HuH-7 (cell line): ENCODE results near the gene LRMDA.

Source experiments
- DNase-seq: peaks from one replicate; pipeline ENCODE4 v3.0.0; 2011; ENCODE audit warnings: low spot score

LRMDA gene

DNA sequence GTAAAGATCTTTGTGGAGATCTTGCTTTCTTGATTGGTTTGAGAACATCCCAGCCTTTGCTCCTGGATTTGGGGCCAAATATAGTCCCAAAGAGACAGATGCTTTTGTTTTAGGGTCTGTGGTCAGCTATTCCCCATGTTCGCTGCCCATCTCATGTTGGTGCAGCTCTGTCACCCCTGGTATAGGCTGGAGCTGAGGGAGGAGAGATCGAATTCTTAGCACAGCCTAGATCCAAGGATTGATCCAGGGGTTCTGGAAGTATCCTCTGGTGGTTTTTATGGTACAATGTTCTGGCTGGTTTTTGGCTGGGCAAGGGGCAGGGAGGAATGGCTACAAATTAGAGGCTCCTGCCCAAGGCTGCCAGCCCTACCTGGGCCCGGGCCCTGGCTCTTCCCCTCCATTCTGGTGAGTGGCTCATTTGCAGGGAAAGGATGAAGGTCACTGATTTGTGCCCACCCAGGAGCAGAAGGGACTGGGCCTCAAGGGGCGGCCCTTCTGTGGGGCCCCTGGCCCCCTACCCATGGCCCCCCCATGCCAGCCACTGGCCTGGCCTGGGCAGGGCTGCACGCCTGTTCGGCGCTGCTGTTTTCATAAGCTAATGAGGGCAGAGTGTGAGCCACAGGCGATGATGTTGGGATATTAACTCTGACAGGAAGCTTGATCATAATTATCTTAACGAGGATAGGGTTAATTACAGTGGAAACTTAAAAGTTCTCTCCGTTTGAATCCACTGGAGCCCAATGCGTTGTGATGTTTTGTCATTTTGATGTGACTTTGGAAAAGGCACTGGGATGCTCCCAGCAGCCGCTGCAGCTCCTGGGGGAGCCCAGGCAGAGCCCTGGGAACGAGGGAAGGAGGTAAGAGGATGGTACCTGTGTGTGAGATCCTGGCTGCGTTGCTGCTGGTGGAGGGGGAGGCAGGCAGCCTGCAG lies 600.6 kb downstream of the LRMDA start:
- DNase-seq: no peak

DNA sequence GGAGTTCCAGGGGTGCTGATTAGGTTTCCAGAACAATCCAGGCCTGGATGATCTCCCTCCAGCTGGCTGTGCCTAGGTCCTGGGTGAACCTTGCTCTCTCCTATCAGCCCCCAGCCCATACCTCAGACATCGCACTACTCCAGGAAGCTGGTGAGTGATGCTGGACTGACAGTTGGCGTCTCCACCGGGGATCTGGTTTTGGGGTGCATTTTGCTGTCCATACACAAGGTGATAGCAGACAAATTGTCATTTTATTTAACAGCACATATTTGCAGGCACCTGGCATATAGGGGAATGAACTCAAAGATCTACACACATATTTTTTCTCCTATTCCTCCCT lies 601.2 kb downstream of the LRMDA start:
- DNase-seq: no peak

DNA sequence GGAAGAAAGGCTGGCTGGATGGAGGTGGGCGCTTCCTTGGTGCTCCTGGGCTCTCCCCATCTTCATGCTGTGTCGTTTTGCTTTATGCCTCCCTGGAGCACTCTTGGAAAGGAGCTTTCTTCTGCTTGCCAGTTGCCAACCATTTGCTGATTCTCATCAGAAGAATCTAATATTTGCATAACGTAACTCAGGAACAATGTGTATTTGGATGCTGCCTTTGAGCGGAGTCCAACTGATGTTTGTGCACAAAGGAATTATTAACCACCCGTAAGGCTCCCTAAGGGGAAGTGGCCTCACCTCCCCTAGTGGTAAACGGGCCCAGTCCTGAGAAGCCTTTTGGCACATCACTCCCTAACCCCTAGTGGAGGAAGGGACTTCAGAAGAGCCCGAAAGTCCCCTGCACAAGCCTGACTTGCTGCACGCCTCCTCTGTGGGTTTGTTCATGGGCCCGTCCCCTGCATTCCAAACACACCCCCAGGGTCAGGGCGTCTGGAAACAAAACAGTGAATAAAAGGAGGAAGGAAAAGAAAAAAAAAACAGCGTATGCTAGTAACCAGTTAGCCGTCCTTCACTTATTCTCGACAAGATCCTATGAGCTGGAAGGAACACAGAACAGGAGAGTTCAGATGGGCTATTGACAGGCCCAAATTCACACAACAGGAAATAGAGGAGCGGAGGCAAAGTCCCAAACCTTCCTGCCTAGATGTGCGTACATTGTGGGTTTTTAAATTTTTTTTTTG lies 602.2 kb downstream of the LRMDA start:
- DNase-seq: peak; percentile 64

DNA sequence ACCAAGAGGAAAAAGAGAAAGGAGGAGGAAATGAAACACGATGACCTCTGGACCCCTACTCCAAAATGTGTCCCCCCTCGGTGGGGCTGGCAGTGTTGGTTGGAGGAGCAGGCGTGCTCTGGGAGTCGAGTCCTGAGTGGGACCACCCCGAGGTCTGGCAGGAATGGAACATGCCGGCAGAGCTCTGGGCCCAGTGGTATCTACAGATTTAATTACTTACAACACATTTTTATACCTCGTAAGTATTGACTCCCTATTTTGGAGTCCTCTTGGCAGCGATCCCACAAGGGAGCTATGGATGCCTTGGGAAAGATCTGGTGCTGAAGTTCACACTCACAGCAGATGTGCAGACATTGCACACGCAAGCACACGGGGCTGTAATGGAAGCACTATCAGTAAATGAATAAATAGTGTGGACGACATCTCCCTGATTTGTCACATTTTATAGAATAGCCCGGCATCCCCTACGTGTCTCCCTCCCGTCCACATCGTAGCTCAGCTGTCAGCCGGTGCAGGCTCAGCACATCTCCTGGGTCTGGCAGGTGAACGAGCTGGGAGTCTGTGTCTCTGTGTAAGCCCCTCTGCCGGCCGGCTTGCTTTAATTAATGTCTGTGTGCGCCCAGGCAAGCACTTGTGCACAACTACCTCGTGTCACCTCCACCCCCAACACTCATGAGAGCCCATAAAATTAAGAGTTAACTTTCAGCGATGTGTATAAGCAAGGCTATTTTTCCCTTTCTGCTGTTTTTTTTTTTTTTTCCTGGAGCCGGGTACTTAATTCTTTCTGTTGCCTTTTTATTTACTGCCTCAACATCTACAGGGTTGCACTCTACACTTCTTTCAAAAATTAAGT lies 603.2 kb downstream of the LRMDA start:
- DNase-seq: no peak

DNA sequence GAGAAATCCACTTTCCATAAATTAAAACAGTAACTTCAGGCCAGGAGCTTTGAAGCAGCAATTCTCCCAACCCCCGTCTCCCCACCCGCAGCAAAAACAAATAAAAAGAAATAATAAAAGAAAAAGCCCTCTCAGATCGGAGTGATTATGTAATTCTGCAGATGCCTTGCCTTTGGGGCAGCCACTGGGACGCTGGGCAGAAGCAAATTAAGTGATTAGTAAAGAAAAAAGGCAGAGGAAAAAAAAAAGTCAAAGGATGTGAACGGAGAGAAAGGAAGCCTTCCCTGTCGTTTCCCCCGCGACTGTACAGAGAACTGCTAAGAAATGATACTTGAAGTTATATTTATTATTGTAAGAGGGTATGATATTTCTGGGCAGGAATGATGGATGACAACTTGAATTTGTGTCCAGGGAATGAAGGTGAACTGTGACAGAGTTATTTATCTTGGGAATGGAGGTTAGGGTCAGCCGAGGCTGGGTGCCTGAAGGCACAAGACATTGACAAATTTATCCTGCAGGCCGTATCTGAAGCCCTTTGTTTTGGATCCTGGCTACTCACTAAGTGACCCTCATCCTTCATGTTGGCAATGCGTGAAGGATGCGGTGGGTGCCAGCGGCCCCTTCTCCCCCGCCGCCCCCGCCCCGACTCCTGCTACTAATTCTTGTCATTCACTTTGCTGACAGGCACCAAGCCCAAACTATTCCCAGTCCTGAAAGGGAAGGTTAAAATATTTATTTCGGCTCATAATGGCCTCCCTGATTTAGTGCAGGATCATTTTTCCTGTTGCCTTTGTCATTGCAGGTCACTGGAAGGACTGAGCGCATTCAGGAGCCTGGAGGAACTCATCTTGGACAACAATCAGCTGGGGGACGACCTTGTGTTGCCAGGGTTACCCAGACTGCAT lies 604.0 kb downstream of the LRMDA start:
- DNase-seq: no peak

DNA sequence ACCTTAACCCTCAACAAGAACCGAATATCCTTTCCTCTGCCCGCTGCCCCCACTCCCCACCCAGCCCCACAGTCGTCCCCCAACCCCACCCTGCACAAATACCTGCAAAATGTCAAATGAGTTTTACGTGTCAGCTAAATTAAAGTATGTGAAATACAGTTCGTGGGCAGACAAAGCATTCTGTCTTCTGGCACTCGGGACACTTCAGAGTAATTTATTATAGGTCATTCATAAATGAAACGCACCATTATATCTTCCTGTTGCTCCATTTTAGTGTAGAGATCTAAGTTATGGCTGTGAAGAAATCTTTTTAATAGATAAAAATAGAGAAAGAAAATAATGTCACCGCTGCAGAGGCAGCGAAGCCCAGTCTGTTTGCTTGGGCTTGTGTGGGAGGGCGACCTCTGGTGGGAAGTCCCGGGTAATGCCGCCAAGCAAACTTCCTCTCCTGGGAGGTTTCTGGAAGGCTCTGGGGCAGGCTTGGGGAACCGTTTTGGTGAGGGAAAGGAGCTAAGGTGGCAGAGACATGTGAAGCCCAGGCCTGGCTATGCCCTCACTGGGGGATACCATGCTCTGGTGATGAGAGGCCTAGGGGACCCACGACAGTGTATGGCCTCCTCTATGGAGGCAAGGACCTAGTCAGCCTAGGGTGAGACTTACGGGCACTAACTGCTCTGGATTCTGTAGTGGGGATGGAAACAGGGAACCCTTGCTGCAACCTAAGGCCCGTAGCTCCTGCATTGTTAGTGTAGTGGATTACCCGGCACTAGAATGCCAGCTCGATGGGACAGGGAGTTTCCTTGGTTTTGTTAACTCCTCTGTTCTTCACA lies 604.9 kb downstream of the LRMDA start:
- DNase-seq: peak; percentile 53

DNA sequence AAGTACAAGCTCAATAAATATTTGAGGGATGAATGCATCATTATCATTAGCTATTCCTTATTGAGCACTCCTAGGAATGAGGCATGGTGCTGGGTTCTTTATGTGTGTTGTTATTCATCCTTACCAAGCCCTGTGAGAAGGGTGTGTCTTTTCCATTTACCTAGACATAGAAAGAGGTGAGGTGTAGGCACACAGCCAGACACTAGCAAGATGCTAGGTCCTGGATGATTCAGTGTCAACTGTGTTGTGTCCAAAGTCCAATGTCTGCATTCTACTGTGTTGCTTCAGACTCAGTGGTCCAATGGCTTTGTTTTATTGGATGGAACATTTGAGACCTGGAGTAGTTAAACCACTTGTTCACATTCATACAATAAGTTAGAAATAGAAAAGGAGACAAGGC lies 605.5 kb downstream of the LRMDA start:
- no peak for DNase-seq

DNA sequence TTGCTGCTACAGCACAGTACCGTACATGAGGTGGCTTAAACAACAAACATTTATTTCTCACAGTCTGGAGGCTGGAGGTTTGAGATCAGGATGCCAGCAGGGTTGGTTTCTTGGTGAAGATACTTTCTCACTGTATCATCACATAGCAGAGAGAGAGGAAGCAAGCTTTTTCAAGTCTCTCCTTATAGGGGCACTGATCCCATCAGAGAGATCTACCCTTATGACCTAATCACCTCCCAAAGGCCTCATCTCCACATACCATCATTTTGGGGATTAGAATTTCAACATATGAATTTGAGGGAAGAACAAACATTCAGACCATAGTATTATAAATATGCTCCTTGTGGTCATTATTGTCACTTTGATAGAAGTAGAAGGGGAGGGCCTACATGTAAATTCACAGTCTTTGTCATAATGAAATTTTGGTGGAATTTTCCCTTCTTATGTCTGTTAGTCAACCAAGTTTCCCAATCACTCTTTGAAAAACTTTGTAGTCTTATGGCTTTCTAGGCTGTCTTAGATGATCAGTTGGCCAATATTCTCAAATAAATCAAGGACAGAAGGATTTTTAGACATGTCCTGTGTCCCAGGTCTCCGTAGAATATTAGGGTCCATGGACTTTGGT lies 606.2 kb downstream of the LRMDA start:
- DNase-seq: no peak

DNA sequence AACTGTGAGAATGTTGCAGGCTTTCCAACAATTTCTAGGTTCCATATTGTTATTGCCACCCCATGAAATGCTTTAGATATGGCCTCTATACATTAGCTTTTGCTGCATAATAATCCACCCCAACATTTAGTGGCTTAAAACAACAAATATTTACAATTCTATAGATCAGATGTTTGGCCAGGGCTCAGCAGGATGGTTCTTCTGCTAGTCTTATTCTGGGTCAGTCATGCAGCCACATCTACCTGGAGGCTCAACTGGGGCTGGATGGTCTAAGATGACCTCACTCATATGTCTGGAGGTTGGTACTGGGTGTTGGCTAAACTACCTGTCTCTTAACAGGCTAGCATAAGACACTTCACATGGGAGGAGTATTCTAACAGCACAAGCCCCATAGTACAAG lies 607.3 kb downstream of the LRMDA start:
- no peak for DNase-seq

DNA sequence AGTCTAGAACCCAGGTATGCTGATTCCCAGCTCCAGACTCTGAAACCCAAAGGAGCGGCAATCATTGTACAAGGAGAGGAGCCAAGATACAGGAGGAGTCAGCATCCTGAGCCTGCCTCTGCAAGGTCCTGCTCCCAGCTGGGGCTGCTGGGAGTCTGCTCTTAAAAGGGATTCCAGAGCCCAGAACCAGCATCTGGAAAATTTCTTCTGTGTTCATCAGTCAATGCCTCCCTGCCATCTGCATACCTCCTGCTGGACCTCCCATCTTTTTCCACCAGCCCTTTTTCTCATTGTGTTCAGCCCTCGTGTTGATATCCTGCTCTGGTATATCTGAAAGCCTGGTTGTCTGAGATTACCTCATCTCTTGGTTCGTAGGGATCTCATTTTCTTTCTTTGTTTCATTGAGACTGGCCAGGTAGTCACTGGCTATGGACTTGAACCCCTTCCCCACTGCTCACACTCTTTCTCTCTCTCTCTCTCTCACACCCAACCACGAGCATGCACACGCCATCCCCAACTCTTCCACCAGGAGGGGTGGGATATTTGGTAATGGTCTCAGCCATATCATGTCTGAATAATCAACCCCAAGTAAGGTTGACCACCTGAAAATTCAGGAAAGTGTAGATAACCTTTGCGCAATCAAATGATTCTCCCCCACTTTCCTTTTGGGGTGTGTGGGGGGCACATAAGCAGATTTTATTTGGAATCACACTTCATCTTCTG lies 608.8 kb downstream of the LRMDA start:
- no peak for DNase-seq

DNA sequence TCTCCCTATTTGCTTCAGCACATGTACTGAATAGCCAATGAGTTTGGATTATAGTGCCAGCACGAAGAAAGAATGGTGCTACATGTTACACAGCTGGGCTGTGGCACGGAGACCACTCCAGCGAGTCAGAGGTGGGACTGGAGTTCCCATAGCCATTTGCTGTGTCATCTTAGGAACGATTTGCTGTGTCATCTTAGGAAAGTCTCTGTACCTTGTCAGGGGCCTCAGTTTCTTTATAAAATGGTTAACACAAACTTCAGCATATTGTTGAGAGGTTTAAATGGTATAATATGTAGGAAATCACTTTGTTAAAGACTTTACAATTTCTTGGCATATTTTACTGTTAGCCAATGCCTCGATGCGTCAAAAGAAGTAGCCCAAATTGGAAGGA lies 609.4 kb downstream of the LRMDA start:
- DNase-seq: no peak

DNA sequence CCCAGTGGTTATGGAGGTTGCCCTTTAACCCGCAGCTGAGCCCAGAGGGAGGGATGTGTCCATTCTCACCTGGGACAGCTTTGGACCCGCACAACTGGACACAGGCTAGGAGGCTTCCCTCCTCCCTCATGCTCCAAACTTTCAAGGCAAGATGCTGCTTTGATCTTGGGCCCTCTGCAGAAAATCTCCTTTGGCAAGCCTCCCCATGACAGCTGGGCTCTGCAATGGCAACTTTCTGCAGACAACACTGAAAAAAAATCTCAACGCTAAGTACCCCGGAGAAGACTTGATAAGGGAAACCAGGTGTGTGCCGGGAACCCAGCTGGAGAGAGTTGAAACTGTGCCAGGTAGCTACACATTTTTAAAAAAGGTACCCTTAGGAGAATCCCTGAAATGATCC lies 610.1 kb downstream of the LRMDA start:
- no peak for DNase-seq

DNA sequence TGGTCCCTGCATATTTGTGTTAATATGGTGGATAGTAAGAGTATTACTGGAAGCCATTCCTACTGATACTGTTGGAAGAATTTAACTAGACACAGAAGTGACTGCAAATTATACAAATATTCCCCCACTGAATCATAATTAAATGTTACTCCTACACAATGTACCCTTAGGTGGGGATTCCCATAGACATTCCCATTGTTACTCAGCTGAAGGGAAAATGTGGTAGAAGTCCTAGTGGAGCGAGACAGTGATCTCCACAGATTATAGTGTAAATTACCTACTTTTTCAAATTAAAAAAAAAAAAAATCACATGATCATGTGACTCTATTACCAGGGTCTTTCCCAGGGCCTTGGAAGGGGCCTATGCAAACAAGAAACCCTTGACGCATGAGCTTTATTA lies 611.8 kb downstream of the LRMDA start:
- DNase-seq: no peak

DNA sequence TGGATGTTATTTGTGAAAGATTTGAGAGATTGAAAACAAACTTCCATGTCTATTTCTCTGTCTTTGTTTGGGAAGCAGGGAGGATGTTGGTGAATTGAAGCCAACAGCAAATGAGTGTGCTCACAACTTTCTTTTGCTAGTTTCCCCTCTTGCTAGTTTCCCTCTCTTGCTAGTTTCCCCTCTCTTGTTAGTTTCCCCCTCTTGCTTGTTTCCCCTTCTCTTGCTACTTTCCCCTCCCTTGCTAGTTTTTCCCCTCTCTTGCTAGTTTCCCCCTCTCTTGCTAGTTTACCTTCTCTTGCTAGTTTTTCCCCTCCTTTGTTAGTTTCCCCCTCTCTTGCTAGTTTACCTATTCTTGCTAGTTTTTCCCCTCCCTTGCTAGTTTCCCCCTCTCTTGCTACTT lies 613.3 kb downstream of the LRMDA start:
- DNase-seq: no peak

DNA sequence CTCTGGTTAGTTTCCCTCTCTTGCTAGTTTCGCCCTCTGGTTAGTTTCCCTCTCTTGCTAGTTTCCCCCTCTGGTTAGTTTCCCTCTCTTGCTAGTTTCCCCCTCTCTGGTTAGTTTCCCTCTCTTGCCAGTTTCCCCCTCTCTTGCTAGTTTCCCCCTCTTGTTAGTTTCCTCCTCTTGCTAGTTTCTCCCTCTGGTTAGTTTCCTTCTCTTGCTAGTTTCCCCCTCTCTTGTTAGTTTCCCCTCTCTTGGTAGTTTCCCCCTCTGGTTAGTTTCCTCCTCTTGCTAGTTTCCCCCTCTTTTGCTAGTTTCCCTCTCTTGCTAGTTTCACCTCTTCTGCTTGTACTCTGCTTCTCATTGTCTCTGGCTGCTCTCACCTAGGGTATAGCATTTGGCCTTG lies 613.8 kb downstream of the LRMDA start:
- no peak for DNase-seq

DNA sequence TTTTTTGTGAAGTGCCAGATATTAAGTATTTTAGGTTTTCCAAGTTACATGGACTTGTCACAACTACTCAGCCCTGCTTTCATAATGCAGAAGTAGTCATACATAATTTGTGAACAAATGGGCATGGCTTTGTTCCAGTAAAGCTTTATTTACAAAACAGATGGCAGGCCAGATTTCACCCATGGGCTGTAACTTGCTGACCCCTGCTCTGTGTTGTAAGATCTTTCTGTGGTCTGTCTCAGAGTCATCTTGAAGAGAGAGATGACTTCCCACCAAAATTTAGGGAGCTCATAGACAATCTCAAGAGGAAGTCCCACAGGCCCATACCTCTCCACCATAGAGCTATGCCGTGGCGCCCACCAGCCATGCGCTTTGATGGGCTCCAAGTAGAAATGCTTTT lies 616.1 kb downstream of the LRMDA start:
- DNase-seq: no peak

DNA sequence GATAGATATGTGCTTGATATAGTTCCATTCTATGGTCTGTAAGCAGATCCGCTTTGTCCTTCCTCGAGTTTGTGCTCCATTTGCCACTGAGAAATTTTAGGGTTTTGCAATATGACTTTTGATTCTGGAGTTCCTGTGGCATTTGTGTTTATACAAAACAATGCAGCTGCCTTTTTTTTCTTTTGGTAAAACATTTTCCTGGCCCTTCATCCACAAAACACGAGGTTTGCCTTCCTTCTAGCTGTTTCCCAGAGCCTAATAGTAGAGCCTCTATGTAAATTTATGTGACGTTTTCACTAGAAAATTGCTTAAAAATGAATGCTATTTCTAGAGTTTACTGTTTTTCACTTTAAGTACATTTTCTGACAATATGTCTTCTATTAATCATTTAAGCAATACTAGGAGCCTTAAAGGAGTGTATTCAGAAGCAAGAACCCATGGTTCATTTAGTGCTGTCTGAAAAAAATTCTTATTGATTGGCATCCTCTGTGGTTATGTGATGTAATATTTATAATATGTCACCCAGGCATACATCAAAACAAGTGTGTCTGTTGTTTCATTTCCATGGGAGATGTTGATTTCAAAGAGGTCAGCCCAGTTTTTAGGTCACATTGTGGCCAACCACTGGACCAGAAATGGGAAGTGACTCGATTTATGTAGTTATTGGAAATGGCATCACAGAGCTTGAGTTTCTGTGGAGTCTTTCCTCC lies 618.3 kb downstream of the LRMDA start:
- DNase-seq: no peak

DNA sequence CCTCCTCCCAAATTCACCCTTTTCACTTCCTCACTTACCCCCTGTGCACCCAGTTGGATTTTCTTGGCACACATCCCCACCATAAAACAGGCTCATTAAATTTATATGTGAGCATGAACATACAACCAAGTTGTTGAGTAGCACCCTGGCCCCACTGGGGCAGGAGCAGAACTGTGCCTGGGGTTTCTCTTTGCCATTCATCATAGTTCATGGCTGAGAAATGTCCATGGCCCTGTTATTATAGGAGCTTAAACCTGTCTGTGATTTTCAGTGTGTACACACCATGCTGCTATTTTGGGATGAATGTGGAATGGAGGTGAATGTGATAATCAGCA lies 618.8 kb downstream of the LRMDA start:
- no peak for DNase-seq
